DND-41 (cell line): ENCODE results near the gene GYG2.

Experiments used
- CTCF ChIP-seq: IDR thresholded peaks from 2 replicates; pipeline ENCODE4 v1.5.1; 2012; ENCODE audit warnings: borderline replicate concordance, low read length, moderate library complexity, mild to moderate bottlenecking; ENCODE audit not compliant: poor library complexity, severe bottlenecking; ENCODE audit errors: extremely low read depth
- EZH2 ChIP-seq: IDR thresholded peaks from 3 replicates; pipeline ENCODE4 v1.6.1; 2012; ENCODE audit warnings: borderline replicate concordance, low read depth, mild to moderate bottlenecking, moderate library complexity, low read length, inconsistent platforms; ENCODE audit not compliant: severe bottlenecking

GRCh38 chrX:2879670-2880069 lies 50.9 kb downstream of the GYG2 start:
- TF ChIP-seq CTCF (no peak), EZH2 (no peak)
